ENCODE data around the gene TRIM5. TPM values are rescaled to one million over a fixed set of nuclear protein-coding genes. Genes with fewer than 3 reads are reported as not detected.

The TRIM5 gene
- total and polyA plus RNA-seq, 10 of the 15 experiments (the other 5 are each of a cell fraction or from before 2014, with no cell fraction given) = 20.0 to 59.7 (median 31.8) TPM

DNA sequence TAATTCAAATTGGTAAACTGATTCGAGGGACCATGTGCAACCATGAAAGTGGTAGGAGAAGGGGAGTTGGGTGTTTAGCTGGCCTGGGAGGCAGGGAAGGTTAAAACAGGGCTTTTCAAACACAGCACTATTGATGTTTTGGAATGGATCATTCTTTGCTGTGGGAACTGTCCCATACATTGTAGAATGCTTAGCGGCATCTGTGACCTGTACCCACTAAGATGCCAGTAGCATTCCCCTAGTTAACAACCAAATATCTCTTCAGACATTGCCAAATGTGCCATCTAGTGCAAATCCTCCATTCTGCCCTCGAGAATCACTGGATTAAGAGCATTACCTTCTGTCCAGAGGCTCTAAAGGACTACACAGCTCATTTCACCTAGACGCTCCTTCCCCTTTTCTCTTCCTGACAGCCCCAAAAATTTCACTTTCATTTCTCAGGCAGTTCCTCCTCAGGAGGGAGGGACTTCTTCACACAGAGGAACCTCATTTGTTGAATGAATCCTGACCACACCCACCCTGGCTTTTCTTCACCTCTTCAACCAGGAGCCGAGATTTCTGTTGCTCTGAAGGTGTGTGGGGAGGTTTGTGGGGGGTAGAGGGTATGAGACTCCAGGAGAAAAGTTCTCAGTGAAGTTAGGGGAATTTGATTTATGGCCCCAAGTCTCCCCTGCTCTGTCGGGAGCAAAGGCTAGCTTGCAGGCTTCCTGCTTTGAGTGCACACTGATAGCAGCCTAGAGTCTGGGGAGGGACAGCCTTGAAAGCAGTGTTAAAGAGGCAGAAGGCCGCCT lies 60.2 kb downstream of the TRIM5 start, which contains the start of gene TRIM34 (continued):
- TF ChIP-seq, protein P1, sequence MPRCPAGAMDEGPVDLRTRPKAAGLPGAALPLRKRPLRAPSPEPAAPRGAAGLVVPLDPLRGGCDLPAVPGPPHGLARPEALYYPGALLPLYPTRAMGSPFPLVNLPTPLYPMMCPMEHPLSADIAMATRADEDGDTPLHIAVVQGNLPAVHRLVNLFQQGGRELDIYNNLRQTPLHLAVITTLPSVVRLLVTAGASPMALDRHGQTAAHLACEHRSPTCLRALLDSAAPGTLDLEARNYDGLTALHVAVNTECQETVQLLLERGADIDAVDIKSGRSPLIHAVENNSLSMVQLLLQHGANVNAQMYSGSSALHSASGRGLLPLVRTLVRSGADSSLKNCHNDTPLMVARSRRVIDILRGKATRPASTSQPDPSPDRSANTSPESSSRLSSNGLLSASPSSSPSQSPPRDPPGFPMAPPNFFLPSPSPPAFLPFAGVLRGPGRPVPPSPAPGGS (IDR thresholded peaks at IDR 0.05; ENCODE audit: borderline replicate concordance, insufficient read depth, low read depth, low read length, poor library complexity, severe bottlenecking) = no peak
- no peak for TF ChIP-seq FOS (IDR thresholded peaks at IDR 0.05; ENCODE audit: borderline replicate concordance, extremely low read depth, insufficient read length)
- no peak for TF ChIP-seq MYC (IDR thresholded peaks at IDR 0.05; ENCODE audit: insufficient read depth, insufficient read length, insufficient replicate concordance, low read length, severe bottlenecking)
- no peak for TF ChIP-seq RELA (IDR thresholded peaks at IDR 0.05; ENCODE audit: borderline replicate concordance, partially characterized antibody)
- TF ChIP-seq POU2F2 (IDR thresholded peaks at IDR 0.05; ENCODE audit: borderline replicate concordance, low read depth, low read length) = no peak; the same call in 2 of the 3 replicates
- no peak for TF ChIP-seq YBX1 (IDR thresholded peaks at IDR 0.05)
- no peak for TF ChIP-seq RFX5 (IDR thresholded peaks at IDR 0.05; ENCODE audit: low read depth, low read length)
- TF ChIP-seq SMARCA5 (IDR thresholded peaks at IDR 0.05) = peak; percentile 15; the same call in 1 of the 2 replicates
- no peak for TF ChIP-seq RBBP5 (conservative IDR thresholded peaks at IDR 0.05)
- no peak for TF ChIP-seq SMC3 (IDR thresholded peaks at IDR 0.05; ENCODE audit: borderline replicate concordance, low read length)
- no peak for TF ChIP-seq JUND (IDR thresholded peaks at IDR 0.05; ENCODE audit: low read depth, low read length)
- TF ChIP-seq, protein P2, sequence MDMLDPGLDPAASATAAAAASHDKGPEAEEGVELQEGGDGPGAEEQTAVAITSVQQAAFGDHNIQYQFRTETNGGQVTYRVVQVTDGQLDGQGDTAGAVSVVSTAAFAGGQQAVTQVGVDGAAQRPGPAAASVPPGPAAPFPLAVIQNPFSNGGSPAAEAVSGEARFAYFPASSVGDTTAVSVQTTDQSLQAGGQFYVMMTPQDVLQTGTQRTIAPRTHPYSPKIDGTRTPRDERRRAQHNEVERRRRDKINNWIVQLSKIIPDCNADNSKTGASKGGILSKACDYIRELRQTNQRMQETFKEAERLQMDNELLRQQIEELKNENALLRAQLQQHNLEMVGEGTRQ (IDR thresholded peaks at IDR 0.05; ENCODE audit: borderline replicate concordance, low read depth, low read length) = no peak
- TF ChIP-seq HDGF (IDR thresholded peaks at IDR 0.05) = no peak
- TF ChIP-seq ZBED1 (IDR thresholded peaks at IDR 0.05; ENCODE audit: borderline replicate concordance) = no peak; the same call in 1 of the 2 replicates
- TF ChIP-seq BMI1 (IDR thresholded peaks at IDR 0.05; ENCODE audit: borderline replicate concordance) = no peak
- TF ChIP-seq ZNF24 (IDR thresholded peaks at IDR 0.05) = no peak
- no peak for TF ChIP-seq ZNF622 (IDR thresholded peaks at IDR 0.05)
- TF ChIP-seq ZBTB11 (CRISPR knock-in tag; IDR thresholded peaks at IDR 0.05) = no peak
- TF ChIP-seq, protein P3, sequence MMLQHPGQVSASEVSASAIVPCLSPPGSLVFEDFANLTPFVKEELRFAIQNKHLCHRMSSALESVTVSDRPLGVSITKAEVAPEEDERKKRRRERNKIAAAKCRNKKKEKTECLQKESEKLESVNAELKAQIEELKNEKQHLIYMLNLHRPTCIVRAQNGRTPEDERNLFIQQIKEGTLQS (IDR thresholded peaks at IDR 0.05; ENCODE audit: borderline replicate concordance, extremely low read depth, low read depth, low read length) = no peak
- TF ChIP-seq RCOR1 (conservative IDR thresholded peaks at IDR 0.05; ENCODE audit: low read depth, low read length) = no peak
- TF ChIP-seq CHD4 (IDR thresholded peaks at IDR 0.05) = no peak
- 0 out of 2 replicates have a peak, but pooled peaks have one; percentile 1 for TF ChIP-seq SIN3A (IDR thresholded peaks at IDR 0.05; ENCODE audit: low read depth, low read length)
- TF ChIP-seq NFYB (IDR thresholded peaks at IDR 0.05; ENCODE audit: insufficient read depth, low read depth, low read length) = peak; percentile 85
- TF ChIP-seq SREBF1 (IDR thresholded peaks at IDR 0.05; ENCODE audit: low read length) = no peak
- peak in 1 of 2 experiments; percentile 66 for TF ChIP-seq IKZF2 (IDR thresholded peaks at IDR 0.05)
